ENCODE data around the gene RALY. TPM values are rescaled to one million over a fixed set of nuclear protein-coding genes. Genes with fewer than 3 reads are reported as not detected.

RALY gene
- total RNA-seq, 1 donor from 2014 or later = 104 TPM

DNA sequence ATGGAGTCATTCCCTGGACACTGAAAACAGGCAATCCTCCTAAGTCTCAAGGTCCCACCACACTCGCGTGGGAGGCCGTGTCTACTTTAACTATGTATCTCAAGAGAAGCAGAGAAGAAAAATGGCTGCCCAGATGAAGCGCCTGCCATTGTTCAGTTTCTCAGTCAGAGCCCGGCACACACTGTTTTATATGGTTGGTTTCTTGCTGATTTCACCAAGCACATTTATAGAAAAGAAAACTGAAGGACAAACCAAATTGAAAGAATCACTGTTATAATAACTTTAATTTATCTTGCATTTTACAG is 95.4 kb downstream of the RALY start:
- ATAC-seq (no peak), DNase-seq (no peak)

GRCh38 chr20:34089655-34090345 is 96.1 kb downstream of the RALY start:
- intact Hi-C loops (cut with micrococcal nuclease) = no loop called here
- DNase-seq (peak; percentile 49), ATAC-seq (peak; percentile 88)

More for the DNA sequence above, 95.4 kb downstream of the RALY start:
- intact Hi-C loops (cut with micrococcal nuclease) = no loop called here

GRCh38 chr20:34090645-34091044 is 96.9 kb downstream of the RALY start:
- ATAC-seq = no peak
- intact Hi-C loops (cut with micrococcal nuclease) = no loop called here
- no peak for DNase-seq

DNA sequence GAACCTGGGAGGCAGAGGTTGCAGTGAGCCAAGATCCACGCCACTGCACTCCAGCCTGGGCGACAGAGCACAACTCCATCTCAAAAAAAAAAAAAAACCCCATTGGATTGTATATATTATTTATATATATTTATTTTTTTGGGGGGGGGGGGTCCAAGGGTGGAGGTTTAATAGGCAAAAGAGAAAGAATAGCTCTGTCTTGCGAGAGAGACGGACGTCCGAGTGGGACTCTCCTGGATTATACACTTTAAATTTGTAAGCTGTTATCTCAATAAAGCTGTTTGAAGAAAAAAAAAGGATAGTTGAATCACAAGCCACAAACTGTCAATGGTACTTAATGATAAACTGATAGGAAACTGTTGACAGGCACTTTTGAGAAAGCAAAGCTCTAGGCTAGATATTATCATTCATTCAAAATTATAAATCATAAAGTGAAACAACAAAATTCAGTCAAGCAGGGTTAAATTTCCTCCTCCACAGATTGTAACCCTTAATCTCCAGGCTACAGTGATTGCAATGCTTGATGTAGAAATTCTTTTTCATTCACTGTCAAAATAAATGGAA is 98.0 kb downstream of the RALY start:
- DNase-seq (no peak), ATAC-seq (no peak)
- intact Hi-C loops (cut with micrococcal nuclease) = no loop called here

DNA sequence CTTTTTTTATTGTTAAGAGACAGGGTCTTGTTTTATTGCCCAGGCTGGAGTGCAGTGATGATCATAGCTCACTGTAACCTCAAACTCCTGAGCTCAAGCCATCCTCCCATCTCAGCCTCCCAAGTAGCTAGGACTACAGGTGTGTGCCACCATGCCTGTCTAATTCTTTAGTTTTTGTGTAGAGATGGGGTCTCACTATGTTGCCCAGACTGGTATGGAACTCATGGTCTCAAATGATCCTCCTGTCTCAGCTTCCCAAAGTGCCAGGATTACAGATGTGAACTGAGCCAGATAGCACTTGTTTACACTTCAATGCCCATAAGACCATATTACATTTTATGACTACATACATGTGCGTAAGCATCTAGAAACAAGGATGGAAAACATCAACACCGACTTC is 100.2 kb downstream of the RALY start:
- intact Hi-C loops (cut with micrococcal nuclease) = no loop called here
- ATAC-seq (no peak), DNase-seq (no peak)

DNA sequence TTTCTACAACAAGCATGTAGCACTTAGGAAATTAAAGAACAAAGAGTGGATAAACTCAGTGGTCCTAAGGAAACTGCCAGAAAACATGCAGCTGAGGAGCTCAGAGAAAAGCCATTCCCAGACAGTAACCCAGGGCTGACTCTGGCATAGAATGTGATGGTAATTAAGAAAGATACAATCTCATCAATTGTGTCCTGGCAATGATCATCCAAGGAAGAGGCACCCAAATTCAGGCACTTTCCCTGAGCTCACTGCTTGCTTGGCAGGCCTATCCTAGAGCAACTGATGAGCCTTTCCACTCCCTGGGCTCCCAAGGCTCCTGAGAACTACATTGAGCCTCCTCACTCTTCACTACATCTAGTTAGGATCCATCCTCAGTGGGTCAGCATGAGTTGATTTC is 102.1 kb downstream of the RALY start:
- intact Hi-C loops (cut with micrococcal nuclease) = no loop called here
- ATAC-seq = no peak
- DNase-seq = no peak

- no peak for DNase-seq
- intact Hi-C loops (cut with micrococcal nuclease) = no loop called here
- no peak for ATAC-seq
Observed at GRCh38 chr20:34096699-34097444, 103.2 kb downstream of the RALY start.

DNA sequence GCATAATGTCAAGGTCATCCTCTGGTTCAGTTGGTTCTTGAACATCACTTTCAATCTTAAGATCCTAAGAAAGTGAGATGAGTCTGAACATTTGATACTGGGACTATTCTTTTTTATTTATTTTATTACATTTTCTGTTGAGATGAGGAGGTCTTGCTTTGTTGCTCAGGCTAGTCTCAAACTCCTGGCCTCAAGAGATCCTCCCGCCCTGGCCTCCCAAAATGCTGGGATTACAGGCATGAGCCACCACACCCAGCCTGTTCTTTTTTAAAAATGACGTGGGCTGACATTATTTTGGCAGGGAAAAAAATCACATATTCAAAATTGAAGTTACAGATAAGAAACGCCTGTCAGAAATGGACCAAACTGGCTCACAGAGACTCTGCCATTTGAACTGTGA is 104.9 kb downstream of the RALY start:
- ATAC-seq = no peak
- intact Hi-C loops (cut with micrococcal nuclease) = no loop called here
- DNase-seq = no peak

DNA sequence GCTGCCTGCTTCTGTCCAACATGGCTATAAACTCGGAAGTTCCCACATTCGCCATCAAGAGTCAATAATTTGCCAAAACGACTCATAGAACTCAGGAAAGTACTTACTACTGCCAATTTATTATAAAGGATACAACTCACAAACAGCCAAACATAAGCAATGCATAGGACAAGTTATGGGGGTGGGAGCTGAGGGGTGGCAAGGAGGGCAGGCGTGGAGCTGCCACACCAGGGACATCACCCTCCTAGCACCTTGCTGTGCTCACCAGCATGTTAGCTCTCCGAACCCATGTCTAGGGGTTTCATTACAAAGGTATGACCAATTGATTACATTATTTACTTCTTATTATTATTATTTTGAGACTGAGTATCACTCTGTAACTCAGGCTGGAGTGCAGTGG is 106.0 kb downstream of the RALY start:
- intact Hi-C loops (cut with micrococcal nuclease) = no loop called here
- ATAC-seq = no peak
- no peak for DNase-seq

DNA sequence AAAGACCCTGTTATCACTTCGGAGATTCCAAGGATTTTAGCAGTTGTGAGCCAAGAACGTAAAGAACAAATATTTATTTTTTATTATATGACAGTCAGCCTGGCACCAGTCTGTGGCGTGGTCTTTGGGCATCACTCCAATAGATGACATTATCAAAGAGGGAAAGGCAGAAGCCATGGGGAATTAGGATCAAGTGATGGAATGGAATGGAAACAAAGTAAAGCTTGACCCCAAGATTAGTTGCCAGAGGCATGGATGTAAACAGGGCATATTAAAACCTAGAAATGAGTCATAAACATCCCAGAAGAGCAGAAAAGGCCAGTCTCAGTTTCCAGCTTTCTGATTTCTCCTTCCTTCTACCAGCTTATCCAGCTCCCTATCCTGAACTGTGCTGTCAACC is 106.9 kb downstream of the RALY start:
- DNase-seq (no peak), ATAC-seq (no peak)
- intact Hi-C loops (cut with micrococcal nuclease) = no loop called here

GRCh38 chr20:34102342-34102741 is 108.6 kb downstream of the RALY start:
- ATAC-seq (peak; percentile 19), DNase-seq (no peak)
- intact Hi-C loops (cut with micrococcal nuclease) = no loop called here

DNA sequence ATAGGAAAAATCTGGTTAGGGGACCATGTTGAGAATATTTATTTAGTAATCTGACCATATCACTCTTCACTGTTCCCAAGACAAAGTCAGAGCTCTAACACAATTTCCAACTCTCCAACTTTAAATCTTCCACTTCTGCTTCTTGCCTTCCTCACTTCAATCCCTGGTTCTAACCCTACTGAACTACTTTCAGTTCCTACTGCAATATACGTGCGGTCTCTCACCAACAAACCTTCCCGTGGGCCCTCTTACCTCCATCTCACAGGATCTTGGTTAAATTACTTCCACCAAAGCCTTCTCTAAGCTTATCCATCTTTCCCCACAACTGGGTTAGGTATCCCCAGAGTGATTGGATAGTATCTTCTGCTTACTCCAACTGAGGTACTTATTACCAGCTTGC is 110.3 kb downstream of the RALY start:
- no peak for ATAC-seq
- no peak for DNase-seq
- intact Hi-C loops (cut with micrococcal nuclease) = no loop called here

DNA sequence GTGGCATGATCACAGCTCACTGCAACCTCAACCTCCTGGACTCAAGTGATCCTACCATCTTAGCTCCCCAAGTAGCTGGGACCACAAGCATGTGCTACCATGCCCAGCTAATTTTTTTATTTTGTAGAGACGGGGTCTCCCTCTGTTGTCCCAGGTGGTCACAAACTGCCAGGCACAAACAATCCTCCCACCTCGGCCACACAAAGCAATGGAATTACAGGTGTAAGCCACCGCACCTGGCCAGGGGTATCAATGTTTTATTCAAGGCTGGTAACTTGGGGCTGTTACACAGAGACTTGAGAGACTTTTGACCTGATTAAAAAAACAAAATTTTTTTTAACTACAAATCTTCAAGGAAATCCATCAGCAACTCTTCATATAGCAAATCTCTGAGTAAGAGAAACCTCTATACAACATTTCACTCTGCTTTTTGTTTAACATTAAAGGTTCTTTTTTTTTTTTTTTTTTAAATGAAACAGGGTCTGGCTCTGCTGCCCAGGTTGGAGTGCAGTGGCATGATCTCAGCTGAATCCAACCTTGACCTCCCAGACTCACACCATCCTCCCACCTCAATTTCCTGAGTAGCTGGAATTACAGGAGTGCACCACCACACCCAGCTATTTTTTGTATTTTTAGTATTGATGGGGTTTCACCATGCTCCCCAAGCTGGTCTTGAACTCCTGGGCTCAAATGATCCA is 112.4 kb downstream of the RALY start:
- intact Hi-C loops (cut with micrococcal nuclease) = no loop called here
- no peak for ATAC-seq
- no peak for DNase-seq

GRCh38 chr20:34108616-34109174 is 115.0 kb downstream of the RALY start:
- ATAC-seq (no peak), DNase-seq (no peak)
- intact Hi-C loops (cut with micrococcal nuclease) = no loop called here

DNA sequence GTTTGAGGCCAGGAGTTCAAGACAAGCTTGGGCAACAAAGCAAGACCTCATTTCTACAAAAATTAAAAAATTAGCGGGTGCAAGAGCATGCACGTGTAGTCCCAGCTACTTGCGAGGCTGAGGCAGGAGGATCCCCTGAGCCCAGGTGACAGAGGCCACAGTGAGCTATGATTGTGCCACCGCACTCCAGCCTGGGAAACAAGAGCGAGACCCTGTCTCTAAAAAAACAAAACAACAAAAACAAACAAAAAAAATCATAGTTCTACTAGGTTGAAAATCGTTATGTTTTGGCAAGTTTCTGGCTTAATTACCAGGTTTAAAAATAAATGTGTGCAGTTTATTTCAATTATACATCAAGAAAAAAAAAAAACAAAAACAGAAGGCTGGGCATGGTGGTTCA is 115.7 kb downstream of the RALY start:
- DNase-seq (no peak), ATAC-seq (no peak)
- intact Hi-C loops (cut with micrococcal nuclease) = no loop called here

GRCh38 chr20:34110025-34110744 is 116.5 kb downstream of the RALY start:
- ATAC-seq = no peak
- intact Hi-C loops (cut with micrococcal nuclease) = no loop called here
- no peak for DNase-seq

DNA sequence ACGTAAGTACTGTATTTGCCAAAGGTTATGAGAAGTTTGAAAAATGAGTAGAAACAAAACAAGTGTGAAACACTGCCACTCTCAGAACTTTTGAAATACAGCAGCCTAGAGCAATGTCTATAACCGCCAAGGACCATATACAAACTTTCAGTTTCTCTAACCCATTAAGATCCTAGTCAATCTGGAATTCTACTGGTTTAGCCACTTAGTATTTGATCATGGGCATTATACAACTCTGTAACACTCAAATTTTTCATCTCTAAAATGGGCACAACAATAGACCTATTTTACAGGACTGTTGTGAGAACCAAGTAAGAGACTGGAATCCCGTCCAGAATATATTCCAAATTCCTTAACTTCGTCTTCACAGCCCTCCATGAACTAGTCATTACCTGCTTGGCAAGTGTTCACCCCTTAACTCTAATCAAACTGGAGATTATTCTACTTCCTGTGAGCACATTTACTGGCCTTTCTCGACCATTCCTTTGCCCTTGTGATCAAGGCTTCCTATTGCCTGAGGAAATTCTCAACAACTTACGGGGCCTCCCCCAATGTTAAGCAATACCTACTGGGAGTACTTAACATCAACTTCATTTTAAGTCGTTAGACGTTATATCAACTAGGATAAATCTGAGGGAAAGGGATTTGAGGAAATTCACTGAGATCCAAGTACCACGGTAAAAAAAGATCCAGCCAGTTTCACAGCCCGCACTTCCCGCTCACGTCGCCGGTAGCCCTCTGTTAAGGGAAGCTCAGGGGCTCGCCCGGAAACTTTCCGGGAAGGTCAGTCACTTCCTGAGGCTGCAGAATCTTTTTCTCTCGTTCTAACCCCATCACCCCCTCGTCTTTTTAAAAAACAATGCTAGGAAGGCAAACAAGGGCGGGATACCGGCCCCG is 117.3 kb downstream of the RALY start:
- DNase-seq = no peak
- ATAC-seq = no peak
- intact Hi-C loops (cut with micrococcal nuclease) = no loop called here

Data from left ventricle myocardium superior (tissue), 1 donor.